Measurements from ENCODE around the gene HEXD.

DNA sequence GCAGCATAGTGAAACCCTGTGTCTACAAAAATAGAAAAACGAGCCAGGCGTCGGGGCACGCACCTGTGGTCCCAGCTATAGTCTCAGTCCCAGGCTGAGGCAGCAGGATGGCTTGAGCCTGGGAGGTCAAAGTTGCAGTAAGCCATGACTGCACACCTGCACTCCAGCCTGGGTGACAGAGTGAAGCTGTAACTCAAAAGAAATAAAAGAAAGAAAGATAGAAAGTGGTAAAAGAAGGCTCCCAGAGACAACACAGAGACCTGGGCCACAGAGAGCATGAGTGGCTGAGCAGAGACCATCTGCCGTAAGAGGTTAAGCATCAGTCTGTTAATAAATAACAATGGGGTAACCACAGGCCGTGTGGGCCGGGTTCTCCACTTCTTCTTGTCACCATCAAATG, 15.3 kb upstream of the HEXD start:
- TF ChIP-seq POLR2AphosphoS5 (IDR thresholded peaks at IDR 0.05; ENCODE audit: low read depth, low read length) (no peak), POLR2A (IDR thresholded peaks at IDR 0.05; ENCODE audit: low read depth, low read length) (no peak), TAF1 (IDR thresholded peaks at IDR 0.05; ENCODE audit: borderline replicate concordance, low read depth, low read length) (no peak)

Measured in GM12892 (cell line).